Glutamatergic neuron (in vitro differentiated cells): Measurements from ENCODE around the gene MKLN1. TPM values are rescaled to one million over a fixed set of nuclear protein-coding genes. Genes with fewer than 3 reads are reported as not detected.

Source experiments
- DNase-seq: peaks from one replicate; pipeline ENCODE4 v3.0.0; 2022
- H3K27ac Mint-ChIP-seq: one replicate; pipeline ENCODE4 v1.8.0; 2020; ENCODE audit warnings: mild to moderate bottlenecking, mixed read lengths, inconsistent platforms; ENCODE audit not compliant: unreplicated experiment
- H3K27me3 Mint-ChIP-seq: one replicate; pipeline ENCODE4 v1.8.0; 2020; ENCODE audit warnings: mild to moderate bottlenecking, moderate library complexity, mixed read lengths, inconsistent platforms; ENCODE audit not compliant: unreplicated experiment
- H3K36me3 Mint-ChIP-seq: one replicate; pipeline ENCODE4 v1.8.0; 2020; ENCODE audit warnings: mild to moderate bottlenecking, mixed read lengths, inconsistent platforms; ENCODE audit not compliant: unreplicated experiment
- H3K4me1 Mint-ChIP-seq: one replicate; pipeline ENCODE4 v1.8.0; 2020; ENCODE audit warnings: mild to moderate bottlenecking, low read depth, mixed read lengths, inconsistent platforms; ENCODE audit not compliant: unreplicated experiment
- H3K4me3 Mint-ChIP-seq: one replicate; pipeline ENCODE4 v1.8.0; 2020; ENCODE audit warnings: mild to moderate bottlenecking, mixed read lengths, inconsistent platforms; ENCODE audit not compliant: unreplicated experiment
- H3K9me3 Mint-ChIP-seq: one replicate; pipeline ENCODE4 v1.8.0; 2020; ENCODE audit warnings: mild to moderate bottlenecking, moderate library complexity, mixed read lengths, inconsistent platforms; ENCODE audit not compliant: unreplicated experiment
- total RNA-seq: library from RNA; stranded (reverse); fragmentation: NEBNext Ultra II Directional; extraction: Animal tissue kit (Norgen Biotek cat#: 25700); gene quantifications from one replicate; pipeline ENCODE4 v1.2.1, GENCODE V29; 2021; ENCODE audit not compliant: unreplicated experiment
- TF ChIP-seq, protein P1 (sequence below): fragments of 200-600 bp; sonication (generic); IDR thresholded peaks from one replicate; pipeline ENCODE4 v1.5.0; 2021; ENCODE audit not compliant: partially characterized antibody, unreplicated experiment

Gene MKLN1
- total RNA-seq, 1 donor from 2014 or later: 36.7 TPM

DNA sequence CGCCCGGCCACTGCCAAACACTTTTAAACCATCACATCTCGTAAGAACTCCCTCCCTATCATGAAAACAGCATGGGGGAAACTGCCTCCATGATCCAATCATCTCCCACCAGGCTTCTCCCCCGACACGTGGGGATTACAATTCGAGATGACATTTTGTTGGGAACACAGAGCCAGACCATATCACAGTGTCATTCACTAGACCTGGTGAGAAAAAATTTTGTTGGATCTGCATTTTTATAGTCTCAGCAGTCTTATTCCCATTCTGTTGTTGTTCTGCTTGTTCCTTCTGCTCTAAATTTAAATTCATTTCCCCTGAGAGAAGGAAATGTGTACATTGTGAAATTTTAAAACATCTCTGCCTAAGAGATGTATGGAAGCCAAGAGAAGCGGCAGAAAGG is 4.8 kb upstream of the MKLN1 start:
- Mint-ChIP-seq H3K36me3 (peaks cover 9% of the 10 kb centered on the region), H3K27me3 (peaks cover 3% of the 10 kb centered on the region), H3K4me1 (peaks cover 5% of the 10 kb centered on the region), H3K27ac (peak overlapping the region; percentile 57), H3K9me3 (no peaks in the 10 kb centered on the region), H3K4me3 (no peak overlapping the region)
- no peak for DNase-seq
- TF ChIP-seq, protein P1, sequence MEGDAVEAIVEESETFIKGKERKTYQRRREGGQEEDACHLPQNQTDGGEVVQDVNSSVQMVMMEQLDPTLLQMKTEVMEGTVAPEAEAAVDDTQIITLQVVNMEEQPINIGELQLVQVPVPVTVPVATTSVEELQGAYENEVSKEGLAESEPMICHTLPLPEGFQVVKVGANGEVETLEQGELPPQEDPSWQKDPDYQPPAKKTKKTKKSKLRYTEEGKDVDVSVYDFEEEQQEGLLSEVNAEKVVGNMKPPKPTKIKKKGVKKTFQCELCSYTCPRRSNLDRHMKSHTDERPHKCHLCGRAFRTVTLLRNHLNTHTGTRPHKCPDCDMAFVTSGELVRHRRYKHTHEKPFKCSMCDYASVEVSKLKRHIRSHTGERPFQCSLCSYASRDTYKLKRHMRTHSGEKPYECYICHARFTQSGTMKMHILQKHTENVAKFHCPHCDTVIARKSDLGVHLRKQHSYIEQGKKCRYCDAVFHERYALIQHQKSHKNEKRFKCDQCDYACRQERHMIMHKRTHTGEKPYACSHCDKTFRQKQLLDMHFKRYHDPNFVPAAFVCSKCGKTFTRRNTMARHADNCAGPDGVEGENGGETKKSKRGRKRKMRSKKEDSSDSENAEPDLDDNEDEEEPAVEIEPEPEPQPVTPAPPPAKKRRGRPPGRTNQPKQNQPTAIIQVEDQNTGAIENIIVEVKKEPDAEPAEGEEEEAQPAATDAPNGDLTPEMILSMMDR: no peak

DNA sequence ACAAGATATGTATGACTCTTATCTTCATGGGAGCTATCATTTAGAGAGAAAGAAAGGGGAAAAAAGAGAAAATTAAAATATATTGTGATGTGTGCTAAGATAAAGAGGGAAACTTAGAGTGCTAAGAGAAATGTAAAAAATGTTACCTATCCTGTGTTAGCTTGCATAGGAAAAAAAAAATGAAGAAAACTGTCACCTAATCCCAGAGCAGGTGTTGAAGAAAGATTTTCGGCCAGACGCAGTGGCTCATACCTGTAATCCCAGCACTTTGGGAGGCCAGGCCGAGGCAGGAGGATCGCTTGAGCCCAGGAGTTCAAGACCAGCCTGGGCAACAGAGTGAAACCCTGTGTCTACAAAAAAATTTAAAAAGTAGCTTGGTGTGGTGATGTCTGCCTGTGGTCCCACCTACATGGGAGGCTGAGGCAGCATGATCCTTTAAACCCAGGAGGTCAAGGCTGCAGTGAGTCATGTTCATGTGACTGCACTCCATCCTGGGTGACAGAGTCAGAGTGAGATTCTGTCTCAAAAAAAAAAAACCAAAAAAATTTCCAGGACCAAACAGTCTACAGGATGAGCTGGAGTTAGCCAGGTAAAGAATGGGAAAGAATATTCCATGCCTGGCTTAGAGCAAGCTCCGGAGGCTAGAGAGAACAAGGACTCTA is 2.4 kb upstream of the MKLN1 start:
- peaks cover 4% of the 10 kb centered on the region for H3K36me3 Mint-ChIP-seq
- TF ChIP-seq, protein P1: no peak
- DNase-seq: no peak
- H3K4me1 Mint-ChIP-seq: peaks cover 16% of the 10 kb centered on the region
- H3K27me3 Mint-ChIP-seq: peaks cover 8% of the 10 kb centered on the region
- H3K27ac Mint-ChIP-seq: no peak overlapping the region
- H3K4me3 Mint-ChIP-seq: no peak overlapping the region
- peaks cover 3% of the 10 kb centered on the region for H3K9me3 Mint-ChIP-seq

DNA sequence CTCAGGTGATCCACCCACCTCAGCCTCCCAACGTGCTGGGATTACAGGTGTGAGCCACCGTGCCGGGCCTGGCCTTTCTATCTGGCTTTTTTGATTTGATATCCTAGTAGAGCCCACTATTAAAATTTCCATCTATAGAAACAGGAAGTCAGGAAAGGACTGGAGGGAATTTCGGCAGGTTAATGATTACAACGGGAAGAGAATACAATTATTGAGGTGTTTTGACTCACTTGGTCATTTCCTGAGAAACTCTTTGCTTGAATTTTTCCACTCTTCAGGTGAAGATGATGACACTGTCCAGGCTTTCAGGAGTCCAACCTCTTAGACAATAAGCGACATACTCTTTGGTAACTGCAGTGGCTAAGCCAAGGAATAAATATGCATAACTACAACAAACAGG is 1.1 kb upstream of the MKLN1 start:
- Mint-ChIP-seq H3K27ac (no peak overlapping the region), H3K27me3 (peaks cover 8% of the 10 kb centered on the region), H3K4me3 (peak overlapping the region; percentile 14), H3K4me1 (peaks cover 17% of the 10 kb centered on the region), H3K9me3 (peaks cover 3% of the 10 kb centered on the region), H3K36me3 (peaks cover 4% of the 10 kb centered on the region)
- DNase-seq: no peak
- TF ChIP-seq, protein P1: no peak

DNA sequence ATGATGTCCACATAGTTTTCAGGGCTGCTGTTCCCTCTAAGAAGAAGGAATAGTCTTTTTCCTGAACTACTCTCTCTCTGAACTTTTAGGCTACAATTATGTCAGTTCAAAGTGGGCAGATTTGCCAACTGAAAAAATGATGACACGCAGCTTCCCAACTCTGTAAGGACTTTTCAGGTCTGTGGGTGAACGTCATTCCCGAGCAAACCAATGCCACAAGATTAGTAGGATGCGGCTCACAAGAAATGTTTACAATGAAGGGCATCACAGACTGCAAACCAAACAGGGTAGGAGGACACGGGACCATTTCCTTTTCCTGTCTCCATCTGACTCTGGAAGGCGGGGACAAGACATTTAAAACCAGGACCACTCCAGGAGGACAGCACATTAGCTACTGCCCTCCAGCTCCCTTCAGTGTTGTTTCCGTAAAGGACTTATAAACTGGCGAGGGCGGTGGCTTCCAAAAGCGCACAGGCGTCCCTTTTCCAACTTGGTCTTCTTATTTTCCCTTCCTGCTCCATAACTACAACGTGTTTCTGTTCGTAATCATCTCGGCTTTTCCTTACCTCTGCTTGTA is 539 bp upstream of the MKLN1 start:
- DNase-seq: no peak
- TF ChIP-seq, protein P1: no peak
- Mint-ChIP-seq H3K4me1 (peaks cover 17% of the 10 kb centered on the region), H3K9me3 (peaks cover 3% of the 10 kb centered on the region), H3K36me3 (peaks cover 4% of the 10 kb centered on the region), H3K27me3 (peaks cover 6% of the 10 kb centered on the region), H3K4me3 (peak overlapping the region; percentile 96), H3K27ac (peak overlapping the region; percentile 93)

DNA sequence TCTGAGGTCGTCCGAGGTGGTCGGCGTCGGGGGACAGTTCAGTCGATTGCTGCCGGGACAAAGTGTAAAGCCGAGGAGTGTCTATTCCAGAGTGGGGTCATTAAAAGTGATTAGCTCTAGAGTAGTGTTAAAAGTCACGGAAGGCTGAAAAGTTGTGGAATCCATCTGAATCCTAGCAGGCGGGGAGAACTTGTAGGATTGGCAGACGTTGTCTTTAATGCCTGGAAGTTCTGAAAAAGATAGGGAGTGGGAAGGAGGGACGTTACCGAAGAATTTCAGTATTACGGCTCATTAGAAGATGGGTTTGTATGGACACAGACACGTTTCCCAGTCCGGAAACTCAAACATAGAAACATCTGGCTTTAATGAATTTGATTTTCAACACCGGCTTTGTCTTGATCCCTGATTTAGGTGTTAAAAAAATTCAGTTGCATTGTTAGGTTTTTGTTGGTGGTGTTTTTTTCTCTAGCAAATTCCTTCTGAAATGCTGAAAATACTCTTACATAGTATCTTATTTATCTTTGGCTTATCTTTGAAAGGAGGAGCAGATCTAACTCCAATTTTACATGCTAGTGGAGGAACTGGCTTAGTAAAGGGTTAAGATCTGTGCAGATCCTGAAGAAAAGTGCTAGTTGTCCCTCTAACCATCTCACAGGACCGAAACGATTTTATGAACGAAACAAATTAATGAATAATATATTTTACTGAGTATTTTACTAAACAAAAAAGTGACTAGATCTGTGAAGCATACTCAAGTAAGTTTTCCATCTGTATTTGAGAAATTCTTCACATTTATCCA is 900 bp downstream of the MKLN1 start:
- TF ChIP-seq, protein P1: no peak
- no peak for DNase-seq
- Mint-ChIP-seq H3K9me3 (peaks cover 3% of the 10 kb centered on the region), H3K4me1 (peaks cover 12% of the 10 kb centered on the region), H3K27ac (peak overlapping the region; percentile 98), H3K4me3 (peak overlapping the region; percentile 96), H3K36me3 (no peaks in the 10 kb centered on the region), H3K27me3 (peaks cover 6% of the 10 kb centered on the region)
